ENCODE results near the gene DOCK1.

Gene DOCK1

DNA sequence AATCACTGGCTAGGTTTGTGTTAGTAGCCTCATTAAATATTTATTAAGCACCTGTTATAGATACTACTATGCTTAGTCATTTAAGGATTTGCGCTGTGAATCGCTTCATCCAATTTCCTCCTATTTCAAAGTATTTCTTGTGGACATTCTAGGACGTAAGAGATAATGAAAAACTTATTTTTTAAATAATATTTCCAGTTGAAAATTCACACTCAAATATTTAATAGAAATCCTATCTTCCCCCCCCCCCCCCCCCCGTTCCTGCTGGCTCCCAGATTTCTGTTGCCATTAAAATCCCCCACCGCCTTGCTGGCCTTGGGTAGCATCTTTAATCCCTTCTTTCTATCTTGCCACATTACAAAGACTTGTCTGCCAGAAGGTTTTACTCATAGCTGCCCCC, 285.2 kb downstream of the DOCK1 start:
- no peak for DNase-seq

DNA sequence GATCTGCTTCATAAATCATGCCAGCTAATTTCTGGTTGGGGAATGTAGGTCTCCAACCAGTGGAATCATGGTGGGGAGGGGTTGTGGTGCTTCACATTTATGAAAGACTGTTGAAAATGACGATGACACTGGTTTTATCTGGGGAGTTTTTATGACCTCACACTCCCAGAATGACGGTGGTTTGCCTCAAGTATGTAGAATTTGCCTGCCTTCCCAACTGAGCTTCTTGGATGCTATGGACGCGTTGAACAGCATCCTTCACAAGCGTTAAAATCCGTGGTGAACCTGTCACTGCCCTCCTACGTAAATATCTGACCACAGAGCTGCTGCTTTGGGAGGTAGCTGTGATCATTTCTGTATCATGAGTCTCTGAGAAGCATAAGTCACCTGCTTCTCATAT, 287.9 kb downstream of the DOCK1 start:
- no peak for DNase-seq

DNA sequence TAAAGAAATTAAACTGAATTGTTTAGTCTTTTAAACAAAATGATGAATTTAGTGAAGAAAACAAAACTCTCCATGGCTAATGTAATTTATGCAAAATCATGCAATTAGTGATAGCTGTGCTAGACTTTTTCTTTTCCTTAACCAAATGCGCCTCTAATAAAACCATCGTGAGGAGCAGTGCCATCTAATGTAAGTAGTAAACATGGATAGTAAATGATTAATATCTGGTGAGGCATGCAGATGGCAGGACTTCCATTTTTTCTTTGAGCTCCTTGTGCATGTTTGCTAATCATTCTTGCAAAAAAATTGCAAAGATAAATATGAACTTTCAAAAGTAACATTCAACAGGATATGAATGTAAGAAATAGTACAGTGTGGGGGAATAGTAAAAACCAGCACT, 288.9 kb downstream of the DOCK1 start:
- DNase-seq = no peak

DNA sequence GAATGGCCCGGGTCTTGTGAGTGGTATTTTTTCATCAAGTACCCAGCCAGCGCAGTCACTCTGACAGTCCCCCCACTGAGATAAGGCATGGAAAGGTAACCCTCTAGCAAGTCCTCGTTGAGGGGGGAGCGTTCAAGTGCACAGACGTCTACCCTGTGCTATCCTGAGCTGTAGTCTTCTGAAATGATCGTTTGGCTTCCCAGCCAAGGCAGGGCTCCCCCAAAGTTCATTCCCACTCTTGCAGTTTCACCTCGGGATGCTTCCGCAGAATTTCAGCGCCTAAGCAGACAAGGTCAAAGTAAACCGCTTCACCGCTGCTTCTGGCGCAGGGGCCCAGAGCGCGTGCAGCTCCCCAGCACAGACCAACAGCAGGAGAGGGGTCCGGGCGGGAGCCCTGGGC, 289.4 kb downstream of the DOCK1 start:
- no peak for DNase-seq

DNA sequence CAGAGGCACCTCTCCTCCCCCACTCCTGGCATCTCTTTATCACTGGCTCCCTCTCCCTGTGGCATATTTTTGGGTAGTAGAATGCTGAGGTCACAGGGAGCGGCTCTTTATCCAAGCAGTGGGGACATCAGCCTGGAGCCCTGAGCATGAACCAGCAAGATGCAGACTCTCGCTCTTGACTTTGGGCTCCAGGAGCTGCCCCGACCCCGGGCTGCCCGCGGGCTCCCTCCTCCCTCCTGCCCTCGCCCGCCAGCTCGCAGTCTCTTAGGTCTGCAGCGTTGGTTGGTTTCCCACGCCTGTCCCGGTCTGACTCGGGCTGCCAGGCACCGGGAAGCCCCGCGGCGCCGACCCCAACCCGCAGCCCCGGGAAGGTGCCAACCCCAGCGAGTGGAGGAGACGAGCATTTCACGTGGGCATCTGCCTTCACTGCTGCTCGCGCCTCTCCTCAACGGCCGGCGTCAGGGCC, 289.8 kb downstream of the DOCK1 start:
- no peak for DNase-seq

DNA sequence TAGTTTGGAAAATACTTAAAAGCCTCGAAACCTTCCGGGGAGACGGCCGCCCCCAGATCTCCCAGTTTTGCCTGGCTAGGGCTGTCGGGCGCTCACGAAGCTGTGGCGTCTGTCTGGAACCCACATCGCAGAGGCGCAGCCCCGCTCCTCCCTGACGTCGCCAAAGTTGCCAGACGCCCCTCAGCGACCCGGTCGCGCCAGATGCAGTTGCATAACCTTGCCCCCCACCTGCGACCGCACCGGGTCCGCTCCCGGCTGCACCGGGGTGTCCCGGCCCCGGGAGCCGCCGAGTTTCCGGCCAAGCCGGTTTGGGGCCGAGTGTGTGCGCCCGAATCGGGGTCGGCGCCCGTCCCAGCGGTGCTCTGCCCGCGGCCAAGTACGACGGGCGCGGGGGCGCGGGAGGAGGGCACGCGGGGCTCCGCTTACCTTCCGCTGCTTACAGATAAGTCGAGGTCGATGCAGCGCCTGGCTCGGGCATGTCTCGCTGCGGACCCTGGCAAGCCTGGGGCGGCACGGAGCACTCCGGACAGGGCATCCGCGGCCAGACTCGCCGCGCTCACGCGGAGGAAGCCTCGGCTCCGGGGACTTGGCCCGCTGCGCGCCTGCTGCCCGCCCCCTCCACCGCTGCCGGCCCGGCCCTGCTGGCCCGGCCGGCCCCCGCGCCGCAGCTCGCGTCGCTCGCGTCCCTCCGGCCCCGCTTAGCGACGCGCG, 290.5 kb downstream of the DOCK1 start:
- no peak for DNase-seq

DNA sequence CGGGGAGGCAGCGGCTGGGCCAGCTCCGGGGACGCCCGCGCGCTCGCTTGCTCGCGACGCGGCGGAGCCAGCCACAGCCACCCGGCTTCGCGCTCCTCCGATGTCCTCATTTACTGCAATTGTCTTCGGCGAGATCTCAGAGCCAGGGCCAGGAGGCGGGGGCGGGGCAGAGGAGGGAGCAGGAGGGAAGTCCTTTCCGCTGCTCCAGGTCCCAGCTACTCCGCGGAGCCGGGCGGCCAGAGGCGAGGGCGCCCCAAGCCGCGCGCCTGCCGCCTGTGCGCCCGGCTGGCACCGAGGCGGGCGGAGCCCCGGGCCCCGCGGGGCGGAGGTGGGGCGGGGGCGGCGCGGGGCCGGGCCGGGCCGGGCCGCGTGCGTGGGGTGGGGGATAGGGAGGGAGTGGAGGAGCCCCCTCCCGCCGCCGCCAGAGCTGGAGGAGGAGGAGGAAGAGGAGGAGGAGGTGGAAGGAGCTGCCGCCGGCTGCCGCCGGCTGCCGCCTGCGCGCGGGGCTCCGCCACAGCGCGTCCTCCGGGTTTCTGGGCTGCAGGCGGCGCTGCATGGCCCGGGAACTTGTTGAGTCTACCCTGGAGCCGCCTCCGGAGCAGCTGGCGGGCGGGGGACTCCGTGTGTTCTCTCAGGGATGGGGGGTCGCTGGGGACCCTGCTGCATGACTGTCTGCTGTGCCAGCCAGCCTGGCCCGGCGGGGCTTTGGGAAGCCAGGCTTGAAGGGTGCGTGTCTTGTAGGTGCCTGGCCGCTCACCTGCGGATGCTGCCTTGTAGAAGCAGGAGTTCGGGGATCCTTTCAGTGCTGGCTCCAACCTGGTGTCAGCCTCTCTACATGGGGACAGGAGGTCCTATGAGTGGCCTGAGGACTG, 291.3 kb downstream of the DOCK1 start, which contains the start of gene INSYN2A:
Gene INSYN2A, minus strand, starts transcription at position 310 of the 872 bp plus-strand sequence. CDS start 20,196 bp downstream, outside the sequence.
- no peak for DNase-seq

DNA sequence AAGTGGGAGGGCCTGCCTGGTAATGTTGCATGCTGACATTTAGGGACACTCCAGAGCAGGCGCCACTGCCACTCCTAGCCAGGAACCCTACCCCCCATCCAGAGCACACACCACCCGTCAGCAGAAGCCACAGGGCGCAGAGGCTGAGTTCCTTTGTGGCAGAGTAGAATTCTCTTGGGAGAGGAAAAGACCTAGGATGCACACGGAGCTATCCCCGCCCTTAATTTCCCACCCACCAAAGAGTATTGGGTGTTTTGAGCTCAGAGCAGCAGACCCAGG, 291.9 kb downstream of the DOCK1 start:
- no peak for DNase-seq

DNA sequence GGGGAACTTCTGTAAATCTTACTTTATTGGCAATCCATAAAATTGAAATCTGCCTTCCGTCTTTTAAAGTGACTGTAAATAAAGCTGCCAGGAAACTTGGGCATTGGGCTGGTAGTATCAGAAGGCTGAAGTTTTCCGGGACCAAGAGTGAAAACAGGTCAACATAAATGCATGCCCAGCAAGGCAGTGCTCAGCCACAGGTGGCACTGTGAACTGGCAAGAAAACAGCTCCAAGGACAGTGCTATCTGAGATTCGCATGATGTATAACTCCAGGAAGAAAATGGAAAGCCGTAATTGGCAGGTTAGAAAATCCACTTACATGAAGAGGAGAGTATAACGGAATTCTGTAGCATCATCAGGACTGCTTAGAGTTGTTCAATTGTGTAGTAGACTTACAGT, 293.1 kb downstream of the DOCK1 start:
- no peak for DNase-seq

DNA sequence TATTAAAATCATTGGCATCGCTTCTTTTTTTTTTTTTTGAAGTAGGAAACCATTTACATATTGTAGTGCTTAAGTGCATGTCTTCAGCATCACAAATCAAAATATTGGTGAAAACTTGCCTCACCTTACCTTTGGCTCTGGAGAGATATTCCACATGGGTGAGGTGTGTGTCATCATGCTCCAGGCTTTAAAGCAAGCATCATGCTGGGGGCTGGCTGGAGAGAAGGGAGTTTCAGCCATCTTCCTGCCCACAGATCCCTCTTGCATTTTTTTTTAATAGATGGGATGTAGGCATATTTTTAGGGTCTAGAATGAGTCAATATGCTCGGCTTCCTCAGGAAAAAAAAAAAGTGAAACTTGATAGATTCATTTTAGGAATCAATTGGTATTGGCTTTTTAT, 293.5 kb downstream of the DOCK1 start:
- DNase-seq = no peak

DNA sequence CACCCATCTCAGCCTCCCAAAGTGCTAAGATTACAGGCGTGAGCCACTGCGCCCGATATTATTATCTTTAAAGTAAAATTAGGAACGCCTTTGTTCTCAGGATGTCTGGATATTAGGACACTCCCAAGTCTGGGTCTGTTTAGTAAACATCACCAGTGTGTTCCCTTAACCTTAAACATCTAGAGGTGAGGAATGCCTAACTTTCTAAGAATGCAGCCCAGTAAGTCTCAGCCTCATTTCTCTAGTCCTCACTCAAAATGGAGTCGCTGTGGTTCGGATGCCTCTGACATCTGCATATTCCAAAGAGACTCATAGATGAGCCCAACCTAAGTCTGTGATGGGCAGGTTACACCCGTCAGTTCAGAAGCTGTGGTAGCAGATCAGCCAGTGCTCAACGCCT, 295.4 kb downstream of the DOCK1 start:
- no peak for DNase-seq

DNA sequence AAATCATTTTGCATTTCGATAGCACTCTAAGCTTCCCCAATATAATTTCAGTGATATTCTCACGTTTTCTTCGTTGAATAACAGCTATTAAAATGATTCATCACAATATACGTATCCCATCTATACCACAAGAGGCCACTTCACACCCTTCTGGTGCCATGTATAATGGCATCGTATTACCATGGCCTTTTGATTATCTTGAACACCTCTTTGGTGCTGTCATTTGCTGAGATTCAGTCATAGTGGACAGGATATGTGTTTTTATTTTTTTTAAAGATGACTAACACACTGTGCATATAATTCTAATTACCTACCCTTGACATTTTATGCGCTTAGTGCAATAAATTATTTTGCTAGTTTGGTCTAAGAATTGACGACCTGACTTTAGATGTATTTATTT, 297.8 kb downstream of the DOCK1 start:
- no peak for DNase-seq

DNA sequence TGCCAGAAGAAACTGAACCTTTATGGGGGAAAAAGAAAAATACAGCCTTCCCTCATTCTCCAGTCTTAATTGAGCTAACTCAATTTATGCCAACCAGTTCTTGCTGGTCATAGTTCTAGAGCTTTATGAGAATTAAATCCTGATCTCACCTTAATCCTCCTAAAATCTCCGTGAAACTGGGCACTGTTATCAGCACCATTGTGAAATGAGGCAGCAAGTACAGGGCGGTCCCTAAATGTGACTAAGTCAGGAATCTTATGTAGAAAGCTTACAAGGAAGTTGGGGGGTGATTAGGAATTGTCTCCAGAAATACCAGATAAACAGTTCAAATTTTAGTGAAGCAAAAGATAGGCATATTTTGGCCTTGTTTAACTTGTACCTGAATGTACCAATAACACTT, 301.9 kb downstream of the DOCK1 start:
- no peak for DNase-seq

DNA sequence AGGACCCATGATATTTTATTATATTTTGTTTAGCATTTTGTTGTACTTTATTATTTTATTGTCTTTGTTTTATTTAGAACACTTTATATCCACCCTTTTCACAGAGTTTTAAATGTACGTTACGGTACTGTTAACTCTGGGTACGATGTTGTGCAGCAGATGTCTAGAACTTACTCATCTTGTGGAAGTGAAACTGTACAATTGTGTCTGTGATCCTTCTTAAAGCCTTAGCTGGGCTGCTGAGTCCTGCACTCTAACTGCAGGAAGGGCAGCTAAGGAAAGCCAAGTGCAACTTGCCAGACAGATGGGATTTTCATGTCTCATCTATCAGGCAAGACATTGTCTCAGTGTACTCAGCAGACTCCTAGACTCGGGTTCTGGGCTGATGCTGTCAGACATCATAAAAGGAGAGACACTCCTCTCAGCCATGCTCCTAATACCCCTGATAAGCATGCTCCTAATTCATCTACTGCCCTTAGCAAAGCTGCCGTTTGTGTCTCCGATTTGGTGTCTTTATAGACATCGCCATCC, 305.8 kb downstream of the DOCK1 start:
- DNase-seq = no peak

DNA sequence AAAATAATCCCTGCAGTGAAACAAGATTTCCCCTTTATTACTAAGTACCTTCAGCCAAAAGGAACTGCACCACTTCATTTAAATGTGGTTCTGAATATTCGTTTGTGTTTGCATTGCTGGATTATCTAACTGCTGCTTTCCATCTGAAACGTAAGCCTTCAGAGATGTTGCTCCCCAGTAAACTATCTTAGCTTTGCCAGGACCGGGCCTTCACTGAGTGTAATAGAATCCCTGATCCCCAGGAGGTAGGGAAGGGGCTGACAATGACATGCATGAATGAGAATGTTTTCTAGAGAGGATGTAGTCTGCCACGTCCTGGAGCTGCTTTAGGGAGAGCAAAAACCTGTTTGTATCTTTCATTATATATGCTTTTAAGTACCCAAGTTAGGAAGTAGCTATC, 310.6 kb downstream of the DOCK1 start:
- no peak for DNase-seq

DNA sequence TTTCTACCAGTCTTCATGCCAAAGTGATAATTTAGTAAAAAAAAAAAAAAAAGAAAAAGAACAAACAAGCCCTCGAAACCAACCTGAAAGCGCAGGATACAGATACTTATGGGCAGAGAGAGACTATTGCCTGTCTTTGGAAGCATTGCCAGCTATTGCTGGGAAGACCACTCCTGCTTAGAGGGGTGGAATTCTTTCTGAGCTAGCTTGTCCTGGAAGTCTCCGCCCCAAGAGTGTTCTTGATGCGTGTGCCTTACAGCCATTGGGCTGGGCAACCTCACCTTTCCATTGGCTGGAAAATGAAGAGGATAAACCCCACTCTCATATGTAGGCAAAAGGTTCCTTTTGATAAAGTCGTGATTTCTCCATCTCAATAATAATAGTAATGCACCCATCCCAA, 311.0 kb downstream of the DOCK1 start:
- DNase-seq = no peak

DNA sequence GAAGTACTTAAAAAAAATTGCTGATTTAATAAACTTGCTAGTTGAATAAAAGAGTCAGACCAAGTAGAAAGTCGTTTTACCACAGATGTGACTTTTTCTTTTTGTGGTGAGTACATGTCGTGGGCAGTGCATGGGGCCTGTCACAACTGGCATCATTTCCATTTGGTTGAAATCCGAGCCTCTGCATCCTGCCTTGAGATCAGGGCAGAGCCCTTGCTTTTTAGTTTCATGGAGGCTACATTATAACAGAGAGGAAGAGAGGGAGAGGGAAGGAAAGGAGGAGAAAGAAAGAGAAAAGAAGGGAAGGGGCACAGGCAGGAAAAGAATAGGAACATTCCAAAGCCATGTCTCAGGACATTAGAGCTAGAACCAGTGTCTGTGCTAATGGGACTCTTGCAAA, 311.6 kb downstream of the DOCK1 start:
- DNase-seq = no peak

DNA sequence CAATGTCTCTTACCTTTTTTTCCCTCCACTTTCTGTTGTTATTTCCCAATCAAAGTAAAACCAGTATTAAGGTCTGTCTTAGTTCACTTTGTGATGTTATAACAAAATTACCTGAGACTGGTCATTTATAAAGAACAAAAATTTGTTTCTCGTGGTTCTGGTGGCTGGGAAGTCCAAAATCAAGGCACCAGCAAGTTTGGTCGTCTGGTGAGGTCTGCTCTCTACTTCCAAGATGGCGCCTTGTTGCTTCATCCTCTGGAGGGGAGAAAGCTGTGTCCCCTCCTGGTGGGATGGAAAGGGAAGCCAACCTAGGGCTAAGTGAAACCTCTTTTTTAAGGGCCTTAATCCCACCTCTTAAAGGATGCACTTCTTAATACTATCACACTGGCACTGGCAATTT, 313.4 kb downstream of the DOCK1 start:
- no peak for DNase-seq

DNA sequence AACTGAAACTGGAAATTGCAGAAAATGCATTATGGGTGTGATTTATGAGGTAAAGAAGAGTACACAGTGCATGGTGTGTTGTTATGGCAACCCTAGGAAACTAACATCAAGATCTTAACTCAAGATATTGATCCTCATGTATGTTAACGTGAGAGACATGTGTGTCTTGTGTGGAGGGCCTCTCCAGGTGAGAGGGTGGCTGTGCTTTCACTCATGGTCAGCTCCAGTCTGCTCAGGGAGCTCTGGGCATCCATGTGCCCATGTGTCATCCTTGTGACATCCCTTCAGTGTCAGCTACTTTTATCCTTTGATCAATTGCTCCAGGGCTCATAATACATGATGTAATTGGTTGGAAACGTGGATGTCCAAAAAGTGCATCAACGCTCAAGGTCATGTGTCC, 316.1 kb downstream of the DOCK1 start:
- no peak for DNase-seq

DNA sequence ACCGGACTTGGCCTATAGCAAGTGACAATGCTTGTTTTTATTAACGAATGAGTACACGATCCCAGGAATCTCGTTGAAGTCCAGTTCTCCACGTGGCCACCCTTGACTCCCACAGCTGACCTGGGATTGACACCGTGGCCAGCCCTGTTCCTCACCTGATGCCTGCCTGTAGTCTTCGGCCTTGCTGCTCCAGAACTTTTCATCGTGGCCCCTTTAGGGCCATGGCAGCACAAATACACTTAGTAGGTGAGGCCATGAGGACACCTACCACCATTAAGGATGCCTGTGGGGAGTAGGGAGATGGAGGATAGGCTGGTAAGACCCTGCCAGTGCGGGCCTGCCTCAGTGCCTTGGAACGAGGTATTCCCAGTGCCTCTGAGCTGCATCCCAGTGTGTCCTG, 321.8 kb downstream of the DOCK1 start:
- no peak for DNase-seq

DNA sequence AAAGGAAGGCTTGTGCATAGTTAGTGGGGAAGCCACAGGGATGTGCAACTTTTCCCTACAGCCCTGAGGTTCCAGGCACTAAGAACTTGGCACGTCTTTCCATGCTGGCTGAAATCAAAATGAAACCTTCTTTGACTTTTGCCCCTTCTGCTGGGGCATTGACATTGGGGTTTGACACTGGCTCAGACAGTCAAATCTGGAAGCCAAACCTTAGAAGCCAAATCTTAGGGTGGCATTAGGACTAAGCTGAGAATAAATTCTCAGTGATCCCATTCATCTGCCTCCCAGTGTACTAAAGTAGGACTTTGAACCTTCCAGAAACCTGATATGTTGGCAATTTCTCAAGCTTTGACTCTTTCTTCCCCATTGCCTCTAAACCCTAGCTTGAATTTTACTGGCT, 322.4 kb downstream of the DOCK1 start:
- no peak for DNase-seq

DNA sequence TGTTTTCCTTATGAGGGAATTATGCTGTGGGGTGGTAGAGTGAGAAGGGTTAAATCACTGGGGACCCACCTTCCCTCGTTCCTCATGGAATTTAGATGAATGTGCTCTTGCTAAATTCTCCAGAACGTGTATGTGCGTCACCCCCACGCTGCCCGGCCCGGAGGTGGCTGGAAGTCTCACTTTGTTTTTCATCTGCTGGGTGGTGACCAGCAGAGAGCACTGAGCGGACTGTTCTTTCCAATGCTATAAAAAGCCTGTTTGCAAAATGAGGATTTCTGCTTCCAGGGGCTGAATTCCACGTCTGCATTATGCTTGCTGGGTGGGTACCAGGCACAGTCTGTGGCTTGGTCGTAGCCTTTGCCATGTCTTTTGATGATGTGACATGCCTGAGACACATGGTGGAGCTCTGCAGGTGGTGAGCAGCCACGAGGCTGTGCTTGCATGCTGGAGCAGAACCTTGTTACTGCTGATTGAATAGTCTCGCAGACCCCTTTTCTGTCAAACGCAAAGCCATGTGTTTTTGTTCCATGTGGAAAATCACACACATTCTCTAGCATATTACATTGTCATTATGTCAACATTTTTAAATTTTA, 323.1 kb downstream of the DOCK1 start:
- no peak for DNase-seq

DNA sequence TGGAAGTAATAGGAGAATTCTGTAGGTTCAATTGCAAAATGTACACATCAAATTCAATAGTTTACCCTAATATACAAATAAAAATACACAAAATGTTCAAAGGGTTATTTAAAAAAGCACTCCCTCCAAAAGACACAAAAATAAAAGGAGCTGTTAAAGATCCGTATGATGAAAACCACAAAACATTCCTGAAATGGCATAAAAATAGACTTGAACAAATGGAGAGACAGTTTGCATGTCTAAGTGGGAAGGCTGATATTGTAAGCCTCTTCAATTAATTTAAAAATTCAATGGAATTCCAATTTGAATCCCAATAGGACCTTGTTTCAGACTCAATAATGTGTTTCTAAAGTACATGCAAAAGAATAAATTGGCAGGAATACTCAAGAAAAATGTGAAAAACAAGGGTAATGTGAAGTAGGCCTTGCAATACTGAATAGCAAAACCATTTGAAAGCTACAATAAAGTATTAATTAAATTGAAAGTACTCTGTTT, 329.1 kb downstream of the DOCK1 start:
- DNase-seq = no peak

DNA sequence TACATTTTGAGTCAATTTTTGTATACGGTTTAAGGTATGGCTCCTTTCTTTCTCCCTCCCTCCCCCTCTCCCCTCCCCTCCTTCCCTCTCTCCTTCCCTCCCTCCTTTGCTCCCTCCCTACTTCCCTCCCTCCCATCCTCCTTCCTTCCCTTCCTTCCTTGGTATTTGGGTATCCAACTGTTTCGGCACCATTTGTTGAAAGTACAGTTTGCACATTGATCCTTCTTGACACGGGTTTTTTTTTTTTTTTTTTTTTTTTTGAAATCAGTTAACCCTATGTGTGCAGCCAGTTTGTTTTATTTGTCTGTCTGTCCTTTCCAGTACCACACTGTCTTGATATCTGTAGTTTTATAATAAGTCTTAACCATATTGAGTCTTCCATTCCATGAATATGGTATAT, 331.0 kb downstream of the DOCK1 start:
- DNase-seq = no peak

All from NK-92 treated with Interleukin-12 subunit alpha and Interleukin-12 subunit beta, amount 100 ng/mL, for 24 hours (cell line).